Measurements from ENCODE around the gene PGR.
A peak's percentile ranks its signal among the peaks of the same experiment; 100 is the strongest.

The PGR gene

GRCh38 chr11:101048479-101048878 lies 81.1 kb downstream of the PGR start:
- TF ChIP-seq, protein P1, sequence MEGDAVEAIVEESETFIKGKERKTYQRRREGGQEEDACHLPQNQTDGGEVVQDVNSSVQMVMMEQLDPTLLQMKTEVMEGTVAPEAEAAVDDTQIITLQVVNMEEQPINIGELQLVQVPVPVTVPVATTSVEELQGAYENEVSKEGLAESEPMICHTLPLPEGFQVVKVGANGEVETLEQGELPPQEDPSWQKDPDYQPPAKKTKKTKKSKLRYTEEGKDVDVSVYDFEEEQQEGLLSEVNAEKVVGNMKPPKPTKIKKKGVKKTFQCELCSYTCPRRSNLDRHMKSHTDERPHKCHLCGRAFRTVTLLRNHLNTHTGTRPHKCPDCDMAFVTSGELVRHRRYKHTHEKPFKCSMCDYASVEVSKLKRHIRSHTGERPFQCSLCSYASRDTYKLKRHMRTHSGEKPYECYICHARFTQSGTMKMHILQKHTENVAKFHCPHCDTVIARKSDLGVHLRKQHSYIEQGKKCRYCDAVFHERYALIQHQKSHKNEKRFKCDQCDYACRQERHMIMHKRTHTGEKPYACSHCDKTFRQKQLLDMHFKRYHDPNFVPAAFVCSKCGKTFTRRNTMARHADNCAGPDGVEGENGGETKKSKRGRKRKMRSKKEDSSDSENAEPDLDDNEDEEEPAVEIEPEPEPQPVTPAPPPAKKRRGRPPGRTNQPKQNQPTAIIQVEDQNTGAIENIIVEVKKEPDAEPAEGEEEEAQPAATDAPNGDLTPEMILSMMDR (IDR thresholded peaks at IDR 0.05), result no peak
- peaks cover 10% of the 10 kb centered on the region for H3K27me3 Mint-ChIP-seq (ENCODE audit: low read depth, poor library complexity)
- no peak overlapping the region for H3K27ac Mint-ChIP-seq

GRCh38 chr11:101046947-101047346 lies 82.7 kb downstream of the PGR start:
- TF ChIP-seq, protein P1 (IDR thresholded peaks at IDR 0.05), result no peak
- Mint-ChIP-seq H3K27me3 (ENCODE audit: low read depth, poor library complexity) (peaks cover 3% of the 10 kb centered on the region), H3K9me3 (no peaks in the 10 kb centered on the region), H3K27ac (no peak overlapping the region), H3K4me1 (no peaks in the 10 kb centered on the region), H3K4me3 (no peak overlapping the region), H3K36me3 (ENCODE audit: low read depth) (no peaks in the 10 kb centered on the region)
- no peak for DNase-seq

More at GRCh38 chr11:101048479-101048878, 81.1 kb downstream of the PGR start:
- Mint-ChIP-seq H3K4me1 (no peaks in the 10 kb centered on the region), H3K9me3 (no peaks in the 10 kb centered on the region), H3K4me3 (no peak overlapping the region), H3K36me3 (ENCODE audit: low read depth) (no peaks in the 10 kb centered on the region)
- DNase-seq, result no peak

GRCh38 chr11:101045415-101045814 lies 84.2 kb downstream of the PGR start:
- peaks cover 3% of the 10 kb centered on the region for H3K27me3 Mint-ChIP-seq (ENCODE audit: low read depth, poor library complexity)
- no peaks in the 10 kb centered on the region for H3K9me3 Mint-ChIP-seq
- H3K4me3 Mint-ChIP-seq, result no peak overlapping the region
- no peak overlapping the region for H3K27ac Mint-ChIP-seq
- no peaks in the 10 kb centered on the region for H3K4me1 Mint-ChIP-seq
- no peaks in the 10 kb centered on the region for H3K36me3 Mint-ChIP-seq (ENCODE audit: low read depth)
- TF ChIP-seq, protein P1 (IDR thresholded peaks at IDR 0.05), result no peak
- no peak for DNase-seq

GRCh38 chr11:101043940-101044339 lies 85.7 kb downstream of the PGR start:
- Mint-ChIP-seq H3K4me1 (no peaks in the 10 kb centered on the region), H3K4me3 (no peak overlapping the region), H3K36me3 (ENCODE audit: low read depth) (no peaks in the 10 kb centered on the region), H3K9me3 (no peaks in the 10 kb centered on the region), H3K27ac (no peak overlapping the region), H3K27me3 (ENCODE audit: low read depth, poor library complexity) (peaks cover 3% of the 10 kb centered on the region)
- TF ChIP-seq, protein P1 (IDR thresholded peaks at IDR 0.05), result no peak
- no peak for DNase-seq

GRCh38 chr11:101035872-101036271 lies 93.7 kb downstream of the PGR start:
- Mint-ChIP-seq H3K9me3 (no peaks in the 10 kb centered on the region), H3K27me3 (ENCODE audit: low read depth, poor library complexity) (peaks cover 4% of the 10 kb centered on the region), H3K36me3 (ENCODE audit: low read depth) (no peaks in the 10 kb centered on the region), H3K4me1 (peaks cover 7% of the 10 kb centered on the region), H3K27ac (no peak overlapping the region), H3K4me3 (no peak overlapping the region)
- TF ChIP-seq, protein P1 (IDR thresholded peaks at IDR 0.05), result no peak
- no peak for DNase-seq

GRCh38 chr11:101034076-101034475 lies 95.5 kb downstream of the PGR start:
- DNase-seq, result peak; percentile 17
- TF ChIP-seq, protein P1 (IDR thresholded peaks at IDR 0.05), result no peak
- Mint-ChIP-seq H3K4me3 (no peak overlapping the region), H3K9me3 (no peaks in the 10 kb centered on the region), H3K4me1 (peaks cover 7% of the 10 kb centered on the region), H3K27ac (no peak overlapping the region), H3K36me3 (ENCODE audit: low read depth) (no peaks in the 10 kb centered on the region), H3K27me3 (ENCODE audit: low read depth, poor library complexity) (peaks cover 4% of the 10 kb centered on the region)
